T1000 (cell line): ENCODE measurements around the gene STUB1.

Source experiments
- DNase-seq: peaks from one replicate; lab custom pipeline; 2025; ENCODE audit warnings: mixed read lengths; lab: John Stamatoyannopoulos, UW

STUB1 gene

DNA sequence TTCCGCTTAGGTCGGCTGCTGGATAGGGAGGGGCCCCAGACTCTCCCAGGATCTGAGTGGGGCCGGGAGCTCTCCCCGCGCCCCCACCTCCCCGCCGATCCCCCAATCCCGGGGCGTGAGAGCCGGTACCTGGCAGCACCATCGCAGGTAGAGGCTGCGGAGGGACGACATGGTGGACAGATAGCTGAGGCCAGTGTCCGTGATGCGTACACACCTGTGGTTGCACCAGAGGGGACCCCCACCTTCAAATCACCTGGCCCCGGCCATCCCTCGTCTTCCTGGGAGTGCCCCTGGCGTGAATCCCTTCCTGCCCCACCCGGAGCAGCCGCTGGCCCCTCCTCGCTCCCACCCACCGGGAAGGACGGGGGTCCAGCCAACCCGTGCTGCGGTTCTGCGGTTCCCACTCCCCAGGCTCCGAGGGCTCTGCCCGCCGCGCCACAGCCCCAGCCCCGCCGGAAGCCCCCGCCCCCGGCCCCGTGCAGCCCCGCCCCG lies 14.7 kb downstream of the STUB1 start:
- no peak for DNase-seq

- DNase-seq = no peak
Measured at GRCh38 chr16:695355-696089, 15.3 kb downstream of the STUB1 start.

DNA sequence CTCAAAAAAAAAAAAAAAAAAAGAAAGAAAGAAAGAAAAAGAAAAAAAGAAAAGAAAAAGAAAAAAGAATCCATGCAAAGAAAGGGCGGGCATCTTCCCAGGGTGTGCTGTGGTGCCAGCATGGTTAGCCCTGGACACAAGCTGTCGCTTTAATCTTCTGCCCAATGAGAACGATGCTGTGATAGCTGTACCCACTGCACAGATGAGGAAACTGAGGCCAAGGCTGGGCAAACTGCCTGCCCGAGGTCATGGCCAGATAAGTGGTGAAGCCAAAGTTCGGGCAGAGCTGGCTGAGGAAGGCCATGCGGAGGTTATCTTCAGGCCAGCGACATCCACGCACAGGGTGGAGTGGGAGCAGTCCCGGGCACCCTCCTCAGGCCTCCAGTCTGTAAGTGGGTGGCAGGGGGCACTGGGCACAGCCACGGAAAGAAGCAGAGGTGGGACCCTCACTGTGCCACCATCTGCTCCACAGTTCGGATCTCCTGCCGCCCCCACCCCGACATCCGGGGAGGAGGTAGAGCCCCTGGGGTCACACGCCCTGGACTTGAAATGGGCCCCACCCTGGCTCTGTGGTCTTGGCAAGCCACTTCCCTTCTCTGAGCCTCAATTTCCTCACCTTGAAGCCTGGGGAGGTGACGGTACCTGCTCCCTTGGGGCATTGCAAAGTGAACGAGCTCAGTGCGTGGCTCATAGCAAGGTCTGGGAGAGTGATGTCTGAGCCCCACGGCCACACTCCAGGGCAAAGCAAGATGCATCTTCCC lies 18.9 kb downstream of the STUB1 start:
- no peak for DNase-seq

- DNase-seq = peak; percentile 26
Measured at GRCh38 chr16:700684-701584, 20.7 kb downstream of the STUB1 start.

GRCh38 chr16:702341-702740 lies 22.1 kb downstream of the STUB1 start:
- no peak for DNase-seq

DNA sequence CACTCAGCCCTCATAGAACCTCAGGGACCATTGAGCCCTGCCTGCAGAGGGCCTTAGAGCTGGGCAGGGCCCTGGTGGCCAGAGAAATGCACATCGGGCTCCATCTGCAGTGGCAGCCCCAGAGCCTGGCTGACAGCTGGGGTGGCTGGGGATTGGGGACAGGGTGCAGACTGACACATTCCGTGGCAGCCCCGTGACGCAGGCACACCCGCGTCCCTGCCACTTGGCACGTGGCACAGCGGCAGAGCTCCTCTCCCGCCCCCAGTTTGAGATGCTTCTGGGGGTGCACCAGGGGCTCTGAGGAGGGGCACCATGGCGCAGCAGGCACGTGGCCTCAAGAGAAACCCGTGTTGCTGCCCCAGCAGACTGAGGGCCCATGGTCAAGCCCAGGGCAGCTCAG lies 23.2 kb downstream of the STUB1 start:
- DNase-seq = no peak

GRCh38 chr16:704047-704446 lies 23.8 kb downstream of the STUB1 start:
- no peak for DNase-seq

- DNase-seq = no peak
Measured at GRCh38 chr16:704552-705380, 24.6 kb downstream of the STUB1 start.

GRCh38 chr16:705431-706188 lies 25.4 kb downstream of the STUB1 start, which contains the start of gene FBXL16:
FBXL16 (minus strand) TSS chr16:705801; CDS start chr16:697405, 8,396 bp downstream.
- DNase-seq = no peak

- no peak for DNase-seq
Measured at GRCh38 chr16:706189-707061, 26.2 kb downstream of the STUB1 start.

- no peak for DNase-seq
Measured at GRCh38 chr16:707062-707538, 26.9 kb downstream of the STUB1 start.

- no peak for DNase-seq
Measured at GRCh38 chr16:708019-708418, 27.8 kb downstream of the STUB1 start.

DNA sequence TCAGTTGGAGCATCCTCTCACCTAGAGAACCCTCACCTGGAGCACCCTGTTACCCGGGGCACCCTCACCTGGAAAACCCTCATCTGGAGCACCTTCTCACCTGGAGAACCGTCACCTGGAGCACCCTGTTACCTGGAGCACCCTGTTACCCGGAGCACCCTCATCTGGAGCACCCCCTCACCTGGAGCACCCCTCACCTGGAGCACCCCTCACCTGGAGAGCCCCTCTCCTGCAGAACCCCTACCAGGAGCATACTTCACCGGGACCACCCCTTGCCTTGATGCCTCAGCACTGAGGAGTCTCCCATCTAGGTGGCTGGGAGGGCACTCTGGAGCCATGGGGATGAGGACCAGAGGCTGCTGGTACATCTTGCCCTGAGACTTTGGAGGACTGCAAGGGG lies 28.7 kb downstream of the STUB1 start:
- no peak for DNase-seq

DNA sequence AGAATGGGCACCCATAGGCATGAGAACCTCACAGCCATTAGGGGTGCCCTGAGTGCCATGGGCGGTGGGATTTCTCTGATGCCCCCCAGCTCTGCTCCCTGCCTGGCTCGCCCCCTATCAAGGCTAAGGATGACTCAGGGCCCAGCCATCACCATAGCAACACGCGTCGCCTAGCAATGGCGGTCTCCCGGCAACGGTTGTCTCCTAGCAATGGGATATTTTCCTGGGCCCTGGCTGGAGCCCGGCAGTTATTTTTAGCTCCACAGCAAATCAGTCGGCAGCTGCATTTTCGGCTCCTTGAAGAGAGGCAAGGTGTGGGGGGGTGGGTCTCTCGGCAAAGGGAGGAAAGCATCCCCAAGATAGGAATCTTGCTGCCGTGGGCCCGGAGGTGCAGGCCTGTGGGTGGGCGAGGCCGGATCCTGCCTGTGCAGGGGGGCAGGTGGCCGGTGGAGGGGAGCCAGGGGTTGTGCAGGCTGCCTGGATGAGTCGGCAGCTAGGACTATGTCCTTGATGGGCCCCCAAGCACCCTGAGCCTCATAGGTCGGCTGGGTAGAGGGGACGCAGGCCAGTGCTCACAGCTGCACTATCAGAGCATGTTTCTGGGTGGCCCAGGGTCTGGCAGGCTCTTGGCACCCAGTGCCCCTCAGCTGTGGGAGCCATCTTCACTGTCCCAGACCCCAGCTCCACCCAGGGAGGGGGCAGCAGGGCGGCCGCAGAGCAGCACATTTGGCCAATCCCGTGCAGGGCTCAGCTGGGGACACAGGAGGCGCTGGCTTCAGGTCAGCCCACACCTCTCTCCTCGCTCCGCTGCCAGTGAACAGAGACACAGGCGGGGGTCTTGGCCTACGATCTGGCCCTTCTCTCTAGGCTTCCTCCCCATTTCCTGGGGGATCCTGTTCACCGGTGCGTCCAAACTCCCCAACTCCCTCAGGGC lies 29.6 kb downstream of the STUB1 start:
- peak; percentile 81 for DNase-seq

DNA sequence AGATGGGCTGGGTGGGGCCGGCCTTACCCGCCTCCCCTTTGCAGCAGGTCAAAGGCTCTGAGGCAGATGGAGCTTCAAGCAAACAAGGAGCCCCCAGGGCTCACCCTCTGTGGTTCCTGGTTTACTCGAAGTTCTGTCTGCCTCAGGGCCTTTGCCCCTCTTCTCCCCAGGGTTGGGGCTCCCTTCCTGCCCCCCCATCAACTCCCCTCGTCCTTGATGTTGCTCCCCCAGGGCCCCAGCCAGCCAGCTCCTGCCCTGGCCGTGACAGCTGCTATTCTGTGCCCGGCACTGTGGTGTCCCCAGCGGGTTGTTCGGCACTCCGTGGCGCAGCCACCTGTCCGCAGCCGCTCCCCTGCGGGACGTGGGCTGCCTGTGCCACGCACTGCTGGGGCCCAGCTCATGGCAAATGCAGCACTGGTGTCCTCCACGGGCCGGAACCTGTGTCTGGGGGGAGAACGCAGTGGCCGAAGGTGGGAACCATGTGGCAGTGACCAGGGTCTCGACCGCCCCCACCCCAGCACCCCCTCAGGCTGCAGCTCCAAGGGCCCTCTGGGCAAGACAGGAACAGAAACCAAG lies 30.4 kb downstream of the STUB1 start:
- DNase-seq = no peak

GRCh38 chr16:711084-711483 lies 30.9 kb downstream of the STUB1 start:
- no peak for DNase-seq

DNA sequence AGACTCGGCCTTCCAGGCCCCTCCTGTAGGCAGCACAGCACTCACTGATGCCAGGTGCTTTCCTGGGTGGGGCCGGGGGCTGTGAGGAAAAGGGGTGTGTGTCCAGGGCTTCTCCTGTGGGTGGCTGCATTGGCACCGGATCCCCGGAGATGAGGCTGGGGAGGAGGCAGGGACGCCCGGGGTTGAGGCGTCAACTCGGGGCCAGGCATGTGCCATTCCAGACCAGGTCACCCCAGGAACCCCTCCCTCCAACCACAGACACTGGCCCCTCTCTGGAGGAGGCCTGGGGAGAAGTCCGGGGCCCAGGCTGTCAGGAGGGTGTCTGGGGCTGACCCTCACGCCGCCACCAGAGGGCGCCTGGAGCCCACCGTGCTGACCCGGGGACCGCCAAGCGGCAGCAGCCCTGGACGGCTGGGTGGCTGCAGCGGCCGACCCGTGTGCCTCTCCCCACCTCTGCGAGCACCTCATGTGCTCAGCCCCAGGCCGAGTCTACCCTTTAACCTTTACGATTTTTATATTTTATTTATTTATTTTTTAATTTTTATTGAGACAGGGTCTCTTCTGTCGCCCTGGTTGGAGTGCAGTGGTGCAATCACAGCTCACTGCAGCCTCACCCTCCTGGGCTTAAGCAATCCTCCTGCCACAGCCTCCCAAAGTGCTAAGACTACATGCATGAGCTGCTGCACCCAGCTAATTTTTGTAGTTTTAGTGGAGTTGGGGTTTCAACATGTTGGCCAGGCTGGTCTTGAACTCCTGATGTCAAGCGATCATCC lies 31.5 kb downstream of the STUB1 start:
- peak; percentile 77 for DNase-seq
